Mesothelial cell of epicardium (in vitro differentiated cells): ENCODE measurements around the gene RPRD2. TPM values are rescaled to one million over a fixed set of nuclear protein-coding genes. Genes with fewer than 3 reads are reported as not detected.

ENCODE experiments used
- DNase-seq, 2 experiments: peaks; one replicate each; pipeline ENCODE4 v3.0.0; 2021; ENCODE audit warnings: low spot score in 2 of 2; ENCODE audit not compliant: unreplicated experiment in 2 of 2
- H3K27ac Mint-ChIP-seq: 2 replicates; pipeline ENCODE4 v1.8.0; 2021; ENCODE audit warnings: mixed read lengths
- H3K27me3 Mint-ChIP-seq: 2 replicates; pipeline ENCODE4 v1.8.0; 2021; ENCODE audit warnings: low read depth, mixed read lengths
- H3K36me3 Mint-ChIP-seq: 2 replicates; pipeline ENCODE4 v1.8.0; 2021; ENCODE audit warnings: mixed read lengths
- H3K4me1 Mint-ChIP-seq: 2 replicates; pipeline ENCODE4 v1.8.0; 2021; ENCODE audit warnings: mixed read lengths
- H3K4me3 Mint-ChIP-seq: 2 replicates; pipeline ENCODE4 v1.8.0; 2021; ENCODE audit warnings: mild to moderate bottlenecking, moderate library complexity, mixed read lengths
- H3K9me3 Mint-ChIP-seq: 2 replicates; pipeline ENCODE4 v1.8.0; 2021; ENCODE audit warnings: mixed read lengths
- total RNA-seq: library from RNA; stranded (reverse); gene quantifications from 3 replicates; pipeline ENCODE4 v1.2.1, GENCODE V29; 2021
- TF ChIP-seq, protein P1 (sequence below): fragments of 200-600 bp; sonication (generic); IDR thresholded peaks from one replicate; pipeline ENCODE4 v1.5.0; 2021; ENCODE audit warnings: antibody characterized with exemption; ENCODE audit not compliant: unreplicated experiment

RPRD2 gene
- total RNA-seq, 1 donor from 2014 or later = 38.5 TPM

DNA sequence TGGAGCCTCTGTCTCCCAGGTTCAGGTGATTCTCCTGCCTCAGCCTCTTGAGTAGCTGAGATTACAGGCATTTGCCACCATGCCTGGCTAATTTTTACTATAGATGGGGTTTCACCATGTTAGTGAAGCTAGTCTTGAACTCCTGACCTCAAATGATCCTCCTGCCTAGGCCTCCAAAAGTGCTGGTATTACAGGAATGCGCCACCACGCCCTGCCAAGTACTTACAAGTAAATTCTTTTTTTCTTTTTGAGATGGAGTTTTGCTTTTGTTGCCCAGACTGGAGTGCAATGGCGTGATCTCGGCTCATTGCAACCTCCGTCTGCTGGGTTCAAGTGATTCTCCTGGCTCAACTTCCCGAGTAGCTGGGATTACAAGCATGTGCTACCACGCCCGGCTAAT is 42.5 kb downstream of the RPRD2 start:
- Mint-ChIP-seq H3K36me3 (peaks cover 1% of the 10 kb centered on the region), H3K27ac (no peak overlapping the region), H3K27me3 (no peaks in the 10 kb centered on the region), H3K4me1 (peaks cover 7% of the 10 kb centered on the region), H3K4me3 (no peak overlapping the region), H3K9me3 (no peaks in the 10 kb centered on the region)
- TF ChIP-seq, protein P1, sequence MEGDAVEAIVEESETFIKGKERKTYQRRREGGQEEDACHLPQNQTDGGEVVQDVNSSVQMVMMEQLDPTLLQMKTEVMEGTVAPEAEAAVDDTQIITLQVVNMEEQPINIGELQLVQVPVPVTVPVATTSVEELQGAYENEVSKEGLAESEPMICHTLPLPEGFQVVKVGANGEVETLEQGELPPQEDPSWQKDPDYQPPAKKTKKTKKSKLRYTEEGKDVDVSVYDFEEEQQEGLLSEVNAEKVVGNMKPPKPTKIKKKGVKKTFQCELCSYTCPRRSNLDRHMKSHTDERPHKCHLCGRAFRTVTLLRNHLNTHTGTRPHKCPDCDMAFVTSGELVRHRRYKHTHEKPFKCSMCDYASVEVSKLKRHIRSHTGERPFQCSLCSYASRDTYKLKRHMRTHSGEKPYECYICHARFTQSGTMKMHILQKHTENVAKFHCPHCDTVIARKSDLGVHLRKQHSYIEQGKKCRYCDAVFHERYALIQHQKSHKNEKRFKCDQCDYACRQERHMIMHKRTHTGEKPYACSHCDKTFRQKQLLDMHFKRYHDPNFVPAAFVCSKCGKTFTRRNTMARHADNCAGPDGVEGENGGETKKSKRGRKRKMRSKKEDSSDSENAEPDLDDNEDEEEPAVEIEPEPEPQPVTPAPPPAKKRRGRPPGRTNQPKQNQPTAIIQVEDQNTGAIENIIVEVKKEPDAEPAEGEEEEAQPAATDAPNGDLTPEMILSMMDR = no peak
- no peak for DNase-seq

DNA sequence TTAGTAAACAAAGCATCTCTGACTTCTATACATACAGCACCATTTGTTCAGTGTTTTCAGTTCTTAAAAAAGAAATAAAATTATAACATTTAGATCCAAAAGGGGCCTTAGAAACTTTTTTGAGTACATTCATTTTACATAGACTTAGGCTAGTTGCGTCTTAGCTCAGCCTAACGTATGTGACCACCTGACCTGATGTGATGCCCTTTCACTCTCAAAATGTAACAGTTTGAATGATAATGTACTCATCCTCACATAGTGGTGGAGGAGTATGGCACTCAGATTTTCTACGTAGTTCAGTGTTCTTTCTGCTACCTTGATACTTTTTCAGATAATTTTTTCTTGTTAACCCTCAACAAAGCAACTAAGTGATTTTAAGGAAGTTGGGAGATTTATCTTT is 43.4 kb downstream of the RPRD2 start:
- Mint-ChIP-seq H3K4me3 (no peak overlapping the region), H3K9me3 (no peaks in the 10 kb centered on the region), H3K36me3 (peaks cover 1% of the 10 kb centered on the region), H3K4me1 (peaks cover 7% of the 10 kb centered on the region), H3K27me3 (no peaks in the 10 kb centered on the region), H3K27ac (no peak overlapping the region)
- no peak for DNase-seq
- TF ChIP-seq, protein P1 = no peak

DNA sequence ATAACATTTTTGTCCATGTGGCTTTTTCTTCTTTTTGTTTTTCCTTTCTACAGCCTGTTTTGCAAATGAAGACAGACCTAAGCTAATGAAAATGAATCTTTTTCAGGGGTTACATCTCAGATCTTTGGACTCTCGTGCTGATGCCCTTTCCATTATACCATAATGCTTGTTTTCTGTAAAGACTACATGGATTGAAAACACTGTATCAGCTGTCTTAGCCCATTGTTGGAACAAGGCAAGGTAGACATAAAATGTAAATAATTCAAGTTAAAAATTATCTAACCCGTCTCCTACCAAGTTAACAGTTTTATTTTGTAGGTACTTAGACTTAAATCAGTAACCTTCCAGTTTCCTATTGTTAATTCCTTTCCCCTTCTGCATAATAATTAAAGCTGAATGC is 44.9 kb downstream of the RPRD2 start:
- Mint-ChIP-seq H3K4me3 (no peak overlapping the region), H3K27me3 (no peaks in the 10 kb centered on the region), H3K36me3 (peaks cover 2% of the 10 kb centered on the region), H3K4me1 (peaks cover 7% of the 10 kb centered on the region), H3K27ac (peak overlapping the region; percentile 14), H3K9me3 (no peaks in the 10 kb centered on the region)
- DNase-seq = no peak
- TF ChIP-seq, protein P1 = no peak

DNA sequence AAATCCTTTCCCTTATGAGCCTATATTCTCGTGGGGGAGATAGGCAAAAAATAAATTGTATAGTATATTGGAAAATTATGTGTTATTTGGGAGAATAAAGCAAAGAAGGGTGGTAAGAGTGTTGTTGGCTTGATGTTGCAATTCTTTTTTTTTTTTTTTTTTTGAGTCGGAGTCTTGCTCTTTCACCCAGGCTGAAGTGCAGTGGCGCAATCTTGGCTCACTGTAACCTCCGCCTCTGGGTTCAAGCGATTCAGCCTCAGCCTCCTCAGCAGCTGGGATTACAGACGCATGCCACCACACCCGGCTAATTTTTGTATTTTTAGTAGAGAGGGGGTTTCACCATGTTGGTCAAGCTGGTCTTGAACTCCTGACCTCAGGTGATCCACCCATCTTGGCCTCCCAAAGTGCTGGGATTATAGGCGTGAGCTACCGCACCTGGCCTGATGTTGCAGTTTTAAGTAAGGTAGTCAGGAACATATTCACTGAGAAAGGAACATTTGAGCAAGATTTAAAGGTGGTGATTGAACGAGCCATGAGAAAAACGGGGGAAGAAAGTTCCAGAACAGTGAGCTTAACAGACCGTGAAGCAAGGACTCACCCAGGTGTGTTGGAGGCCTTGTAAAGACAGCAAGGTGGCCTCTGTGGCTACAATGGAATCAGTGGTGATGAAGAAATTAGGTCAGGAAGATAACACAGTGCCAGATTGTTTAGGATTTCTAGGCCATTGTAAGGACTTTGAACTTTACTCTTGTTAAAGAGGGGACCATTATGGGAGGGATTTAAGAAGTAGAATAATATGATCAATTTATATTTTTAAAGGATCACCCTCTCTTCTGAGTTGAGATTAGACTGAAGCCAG is 45.8 kb downstream of the RPRD2 start:
- no peak for DNase-seq
- peaks cover 2% of the 10 kb centered on the region for H3K36me3 Mint-ChIP-seq
- H3K27me3 Mint-ChIP-seq = no peaks in the 10 kb centered on the region
- H3K9me3 Mint-ChIP-seq = no peaks in the 10 kb centered on the region
- H3K27ac Mint-ChIP-seq = no peak overlapping the region
- H3K4me1 Mint-ChIP-seq = peaks cover 7% of the 10 kb centered on the region
- TF ChIP-seq, protein P1 = no peak
- no peak overlapping the region for H3K4me3 Mint-ChIP-seq

DNA sequence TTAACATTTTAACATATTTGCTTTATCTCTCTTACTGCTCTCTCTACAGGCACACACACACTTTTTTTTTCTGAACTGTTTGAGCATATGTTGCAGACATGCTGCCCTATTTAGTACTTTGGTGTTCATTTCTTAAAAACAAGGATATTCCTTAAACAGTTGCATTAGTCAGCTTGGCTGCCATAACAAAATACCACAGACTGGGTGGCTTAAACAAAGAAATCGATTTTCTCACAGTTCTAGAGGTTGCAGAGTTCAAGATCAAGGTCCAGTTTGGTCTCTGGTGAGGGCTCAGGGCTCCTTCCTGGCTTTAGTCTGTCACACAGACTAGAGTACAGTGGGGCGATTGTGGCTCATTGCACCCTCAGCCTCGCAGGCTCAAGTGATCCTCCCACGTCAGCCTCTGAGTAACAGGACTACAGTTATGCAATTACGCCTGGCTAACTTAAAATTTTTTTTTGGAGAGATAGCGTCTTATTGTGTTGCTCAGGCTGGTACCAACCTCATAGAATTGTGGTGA is 46.7 kb downstream of the RPRD2 start:
- no peak overlapping the region for H3K4me3 Mint-ChIP-seq
- H3K36me3 Mint-ChIP-seq = peaks cover 2% of the 10 kb centered on the region
- TF ChIP-seq, protein P1 = no peak
- peaks cover 5% of the 10 kb centered on the region for H3K4me1 Mint-ChIP-seq
- H3K9me3 Mint-ChIP-seq = no peaks in the 10 kb centered on the region
- H3K27ac Mint-ChIP-seq = no peak overlapping the region
- DNase-seq = no peak
- no peaks in the 10 kb centered on the region for H3K27me3 Mint-ChIP-seq
